ENCODE results near the gene NPL.

Gene NPL

GRCh38 chr1:182789138-182790076, at the start of gene NPL:
NPL (plus strand) TSS chr1:182789773; CDS start chr1:182794372, 4,599 bp downstream.
- peak; percentile 76 for DNase-seq

- no peak for DNase-seq
Measured at GRCh38 chr1:182740120-182740519, 49.5 kb upstream of the NPL start.

GRCh38 chr1:182742780-182743179, 46.8 kb upstream of the NPL start:
- no peak for DNase-seq

GRCh38 chr1:182752077-182752988, 37.2 kb upstream of the NPL start:
- no peak for DNase-seq

- no peak for DNase-seq
Measured at GRCh38 chr1:182754087-182754486, 35.5 kb upstream of the NPL start.

- DNase-seq: no peak
Measured at GRCh38 chr1:182754543-182755314, 34.8 kb upstream of the NPL start.

GRCh38 chr1:182755632-182756031, 33.9 kb upstream of the NPL start:
- DNase-seq: no peak

- no peak for DNase-seq
Measured at GRCh38 chr1:182756423-182756822, 33.1 kb upstream of the NPL start.

- no peak for DNase-seq
Measured at GRCh38 chr1:182761396-182762395, 27.9 kb upstream of the NPL start.

GRCh38 chr1:182762536-182762935, 27.0 kb upstream of the NPL start:
- DNase-seq: no peak

- DNase-seq: no peak
Measured at GRCh38 chr1:182764029-182764727, 25.4 kb upstream of the NPL start.

- DNase-seq: no peak
Measured at GRCh38 chr1:182765391-182765790, 24.2 kb upstream of the NPL start.

- DNase-seq: no peak
Measured at GRCh38 chr1:182766050-182766449, 23.5 kb upstream of the NPL start.

GRCh38 chr1:182766881-182767645, 22.5 kb upstream of the NPL start:
- no peak for DNase-seq

- DNase-seq: no peak
Measured at GRCh38 chr1:182768963-182769362, 20.6 kb upstream of the NPL start.

GRCh38 chr1:182770232-182770631, 19.3 kb upstream of the NPL start:
- no peak for DNase-seq

GRCh38 chr1:182771187-182771984, 18.2 kb upstream of the NPL start:
- DNase-seq: no peak

- DNase-seq: no peak
Measured at GRCh38 chr1:182777386-182777785, 12.2 kb upstream of the NPL start.

- DNase-seq: no peak
Measured at GRCh38 chr1:182778862-182779261, 10.7 kb upstream of the NPL start.

Measured in NCI-H774 (cell line).